K562 (cell line): ENCODE measurements around the gene MYOM1. TPM values are rescaled to one million over a fixed set of nuclear protein-coding genes. Genes with fewer than 3 reads are reported as not detected.

Source experiments
- ATAC-seq: fragments of 200-7000 bp; cut with Tn5 transposase; 3 replicates; pipeline ENCODE4 v1.9.1; 2020; ENCODE audit warnings: moderate library complexity
- BruUV-seq: library from RNA; stranded (reverse); fragments of 400-500 nt; replicated peaks from 2 replicates; lab custom pipeline; 2021; lab: Mats Ljungman, UMichigan
- CTCF ChIA-PET: fragments of 300-600 bp; formaldehyde crosslinking; extraction: SDS; loops from one replicate; lab custom pipeline; 2021; ENCODE audit warnings: low intra/inter-chr PET ratio; lab: Yijun Ruan, JAX
- POLR2A ChIA-PET: fragments of 300-600, 350-650 bp; sonication (Branson Sonifier 250); formaldehyde crosslinking; extraction: SDS; loops from one replicate; lab custom pipeline; 2021; ENCODE audit warnings: antibody characterized with exemption, inconsistent platforms; lab: Yijun Ruan, JAX
- DNase-seq, 4 experiments: peaks; one replicate each; pipeline versions ENCODE4 v3.0.0 to v3.0.0-alpha.2; 2011 to 2018; ENCODE audit warnings: low spot score in 3 of 4, mixed read lengths in 3 of 4; ENCODE audit errors: extremely low read depth in 1 of 4
- FAIRE-seq: peaks from 2 replicates; lab custom pipeline; 2011; peaks lifted over from hg19 to GRCh38; lab: Jason Lieb, UNC
- H2AFZ ChIP-seq: 2 replicates; pipeline ENCODE4 v1.6.0; 2011; ENCODE audit warnings: low read depth, low read length, control low read depth, inconsistent platforms
- H3K27ac ChIP-seq: fragments of 200-600 bp; 3 replicates; pipeline ENCODE4 v1.8.0; 2011; ENCODE audit warnings: low read depth, mild to moderate bottlenecking, control low read depth, inconsistent platforms, low read length, moderate library complexity, mixed read lengths; ENCODE audit errors: extremely low read depth
- H3K27me3 ChIP-seq, 2 experiments: fragments of 300-600 bp in 1 of 2; 2 replicates in 1 of 2; 3 replicates in 1 of 2; pipeline versions ENCODE4 v1.6.0 to v1.8.0; 2011; ENCODE audit warnings: inconsistent platforms in 2 of 2, low read length in 2 of 2, mild to moderate bottlenecking in 1 of 2, mixed read lengths in 1 of 2, moderate library complexity in 1 of 2; ENCODE audit not compliant: control insufficient read depth in 2 of 2, insufficient read depth in 2 of 2
- H3K36me3 ChIP-seq: fragments of 300-600 bp; 3 replicates; pipeline ENCODE4 v1.8.0; 2011; ENCODE audit warnings: mild to moderate bottlenecking, low read length, inconsistent platforms; ENCODE audit not compliant: control insufficient read depth, insufficient read depth
- H3K4me1 ChIP-seq, 2 experiments: fragments of 200-600 bp in 1 of 2; replicated peaks in 1 of 2; 2 replicates in 1 of 2; 3 replicates in 1 of 2; pipeline versions ENCODE4 v1.5.1 to v1.8.0; 2011; ENCODE audit warnings: inconsistent platforms in 2 of 2, low read length in 2 of 2, mild to moderate bottlenecking in 1 of 2, mixed read lengths in 1 of 2, moderate library complexity in 1 of 2; ENCODE audit not compliant: control insufficient read depth in 2 of 2, insufficient read depth in 2 of 2
- H3K4me2 ChIP-seq: 2 replicates; pipeline ENCODE4 v1.6.1; 2011; ENCODE audit warnings: low read length, control low read depth, inconsistent platforms, mixed read lengths; ENCODE audit not compliant: insufficient read depth
- H3K4me3 ChIP-seq: fragments of 200-600 bp; sonication (generic), shearing (Covaris generic); 2 replicates; pipeline ENCODE4 v1.5.1; 2016; ENCODE audit warnings: control low read depth, inconsistent platforms
- H3K79me2 ChIP-seq: fragments of 200-600 bp; 3 replicates; pipeline ENCODE4 v1.8.0; 2011; ENCODE audit warnings: low read length, inconsistent platforms; ENCODE audit not compliant: control insufficient read depth, insufficient read depth
- H3K9ac ChIP-seq, 2 experiments: 2 replicates each; pipeline versions ENCODE4 v1.6.0 to v1.6.1; 2011; ENCODE audit warnings: low read depth in 2 of 2, low read length in 2 of 2, control low read depth in 1 of 2, inconsistent platforms in 1 of 2, mild to moderate bottlenecking in 1 of 2, mixed read lengths in 1 of 2; ENCODE audit not compliant: insufficient read depth in 1 of 2
- H3K9me1 ChIP-seq: one replicate; pipeline ENCODE4 v1.6.0; 2011; ENCODE audit warnings: inconsistent platforms, mild to moderate bottlenecking, low read length, moderate library complexity; ENCODE audit not compliant: control insufficient read depth, insufficient read depth
- H3K9me3 ChIP-seq: replicated peaks from 2 replicates; pipeline ENCODE4 v1.5.1; 2011; ENCODE audit warnings: low read depth, low read length, inconsistent platforms; ENCODE audit not compliant: control insufficient read depth, insufficient read depth
- H4K20me1 ChIP-seq: replicated peaks from 2 replicates; pipeline ENCODE4 v1.6.1; 2011; ENCODE audit warnings: low read length, inconsistent platforms, mixed read lengths; ENCODE audit not compliant: control insufficient read depth, insufficient read depth
- ARID1B ChIP-seq: fragments of 450-650 bp; IDR thresholded peaks from 2 replicates; pipeline ENCODE4 v1.6.1; 2016; ENCODE audit warnings: antibody characterized with exemption, mild to moderate bottlenecking, inconsistent platforms
- HLTF ChIP-seq: fragments of 450-650 bp; IDR thresholded peaks from 2 replicates; pipeline ENCODE4 v1.6.1; 2016
- HNRNPH1 ChIP-seq: fragments of 200-400 bp; formaldehyde crosslinking; optimal IDR thresholded peaks from 2 replicates; pipeline ENCODE3; 2017; ENCODE audit warnings: low read depth, mild to moderate bottlenecking, low read length, moderate library complexity
- TAF9B ChIP-seq: fragments of 450-650 bp; IDR thresholded peaks from 2 replicates; pipeline ENCODE4 v1.6.1; 2018; ENCODE audit warnings: mild to moderate bottlenecking; ENCODE audit not compliant: partially characterized antibody
- ZBTB17 ChIP-seq: fragments of 450-650 bp; formaldehyde crosslinking; IDR thresholded peaks from 2 replicates; pipeline ENCODE4 v1.4.0; 2020; ENCODE audit warnings: mild to moderate bottlenecking
- ZNF217 ChIP-seq: sonication (generic); formaldehyde crosslinking; IDR thresholded peaks from 2 replicates; pipeline ENCODE4 v1.8.0; 2022; ENCODE audit warnings: mild to moderate bottlenecking, missing genetic modification reagents
- WGBS: fragments of 100-300 bp; shearing (Covaris generic); methylation state at CpG from one replicate; pipeline ENCODE4 v1.1.6; 2016; ENCODE audit warnings: low coverage, mixed read lengths; ENCODE audit not compliant: insufficient coverage; ENCODE audit errors: missing lambda C conversion rate; 5-methylcytosine and 5-hydroxymethylcytosine counted together
- in situ Hi-C: fragments of 300-500 bp; cut with MboI; formaldehyde crosslinking; loops from 4 replicates; pipeline ENCODE4 v1.15.0; 2018; ENCODE audit warnings: inconsistent platforms, mixed read lengths
- intact Hi-C: fragments of 100-400 bp; cut with micrococcal nuclease; formaldehyde crosslinking; loops from 2 replicates; pipeline ENCODE4 v1.14.2; 2022
- polyA plus RNA-seq, 8 experiments: library from polyadenylated mRNA; depleted of rRNA in 4 of 8; stranded (reverse) in 5 of 8; unstranded in 3 of 8; fragments of >200 nt; fragmentation: Nextera tagmentation in 2 of 8; fragmentation: Illumina TruSeq in 1 of 8; extraction: Ambion mirVana in 2 of 8; extraction: Trizol in 1 of 8; gene quantifications; 2 replicates each; pipeline versions ENCODE4 v1.2.1 to v1.2.3, GENCODE V29; 2011 to 2014; ENCODE audit warnings: inconsistent platforms in 1 of 8, missing spikeins in 1 of 8
- total RNA-seq, 7 experiments: library from RNA; depleted of rRNA in 6 of 7; stranded (reverse); fragments of >200 nt in 6 of 7; fragmentation: Illumina TruSeq in 2 of 7; extraction: Trizol in 2 of 7; gene quantifications; 2 replicates each; pipeline versions ENCODE4 v1.2.1 to v1.2.3, GENCODE V29; 2011 to 2021; ENCODE audit warnings: low replicate concordance in 1 of 7
- TF ChIP-seq, protein P1 (sequence below): fragments of 250-450 bp; sonication (Bioruptor Pico); IDR thresholded peaks from 2 replicates; pipeline ENCODE4 v1.4.0; 2020; ENCODE audit warnings: mild to moderate bottlenecking
- TF ChIP-seq, protein P2 (sequence below), 2 experiments: IDR thresholded peaks; 2 replicates each; pipeline ENCODE4 v1.6.1; 2012; ENCODE audit warnings: improper control_type of control experiment in 2 of 2, low read depth in 2 of 2, low read length in 2 of 2, borderline replicate concordance in 1 of 2
- TF ChIP-seq, protein P3 (sequence below): fragments of 250-450 bp; sonication (Bioruptor Pico); IDR thresholded peaks from 2 replicates; pipeline ENCODE4 v1.8.0; 2022; ENCODE audit warnings: inconsistent platforms
- TF ChIP-seq, protein P4 (sequence below): fragments of 200-800 bp; sonication (Bioruptor generic); IDR thresholded peaks from 2 replicates; pipeline ENCODE4 v1.6.1; 2017; ENCODE audit warnings: missing genetic modification characterization, missing compliant biosample characterization

MYOM1 gene
- total and polyA plus RNA-seq, 9 of the 15 experiments (the other 6 are each of a cell fraction or from before 2014, with no cell fraction given): 0.01 to 0.62 (median 0.25) TPM

DNA sequence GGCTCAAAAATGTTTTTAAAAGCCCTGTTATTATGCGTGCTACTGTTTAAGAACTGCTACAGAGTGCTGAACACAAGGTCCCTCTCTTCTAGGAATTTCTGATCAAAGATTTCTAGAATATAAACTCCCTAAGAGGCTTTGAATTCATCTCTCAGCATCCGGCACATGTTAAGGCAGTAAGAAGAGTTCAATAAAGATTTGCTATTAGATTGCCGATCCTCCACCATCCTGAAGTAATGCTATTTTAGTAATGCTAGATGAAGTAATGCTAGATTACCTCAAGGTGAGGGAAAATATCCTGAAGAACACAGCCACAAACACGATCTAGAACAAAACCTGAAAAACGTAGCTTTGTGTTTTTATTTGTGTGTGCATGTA is 41.2 kb upstream of the MYOM1 start (continued):
- TF ChIP-seq, protein P1, sequence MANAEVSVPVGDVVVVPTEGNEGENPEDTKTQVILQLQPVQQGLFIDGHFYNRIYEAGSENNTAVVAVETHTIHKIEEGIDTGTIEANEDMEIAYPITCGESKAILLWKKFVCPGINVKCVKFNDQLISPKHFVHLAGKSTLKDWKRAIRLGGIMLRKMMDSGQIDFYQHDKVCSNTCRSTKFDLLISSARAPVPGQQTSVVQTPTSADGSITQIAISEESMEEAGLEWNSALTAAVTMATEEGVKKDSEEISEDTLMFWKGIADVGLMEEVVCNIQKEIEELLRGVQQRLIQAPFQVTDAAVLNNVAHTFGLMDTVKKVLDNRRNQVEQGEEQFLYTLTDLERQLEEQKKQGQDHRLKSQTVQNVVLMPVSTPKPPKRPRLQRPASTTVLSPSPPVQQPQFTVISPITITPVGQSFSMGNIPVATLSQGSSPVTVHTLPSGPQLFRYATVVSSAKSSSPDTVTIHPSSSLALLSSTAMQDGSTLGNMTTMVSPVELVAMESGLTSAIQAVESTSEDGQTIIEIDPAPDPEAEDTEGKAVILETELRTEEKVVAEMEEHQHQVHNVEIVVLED (CRISPR knock-in tag): no peak
- TF ChIP-seq ZBTB17 (CRISPR knock-in tag) (no peak), HNRNPH1 (no peak), HLTF (no peak), ZNF217 (no peak)
- TF ChIP-seq, protein P2, sequence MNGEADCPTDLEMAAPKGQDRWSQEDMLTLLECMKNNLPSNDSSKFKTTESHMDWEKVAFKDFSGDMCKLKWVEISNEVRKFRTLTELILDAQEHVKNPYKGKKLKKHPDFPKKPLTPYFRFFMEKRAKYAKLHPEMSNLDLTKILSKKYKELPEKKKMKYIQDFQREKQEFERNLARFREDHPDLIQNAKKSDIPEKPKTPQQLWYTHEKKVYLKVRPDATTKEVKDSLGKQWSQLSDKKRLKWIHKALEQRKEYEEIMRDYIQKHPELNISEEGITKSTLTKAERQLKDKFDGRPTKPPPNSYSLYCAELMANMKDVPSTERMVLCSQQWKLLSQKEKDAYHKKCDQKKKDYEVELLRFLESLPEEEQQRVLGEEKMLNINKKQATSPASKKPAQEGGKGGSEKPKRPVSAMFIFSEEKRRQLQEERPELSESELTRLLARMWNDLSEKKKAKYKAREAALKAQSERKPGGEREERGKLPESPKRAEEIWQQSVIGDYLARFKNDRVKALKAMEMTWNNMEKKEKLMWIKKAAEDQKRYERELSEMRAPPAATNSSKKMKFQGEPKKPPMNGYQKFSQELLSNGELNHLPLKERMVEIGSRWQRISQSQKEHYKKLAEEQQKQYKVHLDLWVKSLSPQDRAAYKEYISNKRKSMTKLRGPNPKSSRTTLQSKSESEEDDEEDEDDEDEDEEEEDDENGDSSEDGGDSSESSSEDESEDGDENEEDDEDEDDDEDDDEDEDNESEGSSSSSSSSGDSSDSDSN (IDR thresholded peaks at IDR 0.05; ENCODE audit: borderline replicate concordance in 1 of 2, low read depth in 2 of 2, low read length in 2 of 2): no peak

DNA sequence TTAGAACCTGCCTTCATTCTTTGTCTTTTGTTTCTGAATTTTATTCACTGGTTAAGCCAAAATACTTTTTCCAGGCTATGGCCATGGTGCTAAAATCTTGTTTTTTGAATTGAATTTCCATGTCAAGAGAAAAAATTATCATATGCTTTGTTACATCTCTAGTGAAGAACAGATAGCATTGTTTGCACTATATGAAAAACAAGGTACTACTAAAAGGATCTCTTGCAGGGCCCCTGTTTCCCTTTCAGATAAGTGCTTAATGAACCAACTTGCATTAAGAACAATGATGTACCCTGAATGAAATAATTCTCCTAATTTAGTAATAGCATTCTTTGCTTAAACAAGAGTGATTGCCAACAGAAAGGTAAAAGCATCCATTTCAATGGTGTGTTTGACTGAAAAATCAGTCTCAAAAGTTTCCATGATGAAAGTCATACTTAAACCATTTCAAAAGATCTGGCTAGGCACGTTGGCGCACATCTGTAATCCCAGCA is 37.9 kb upstream of the MYOM1 start:
- BruUV-seq: no TSS peak
- H3K9me3 ChIP-seq: no peaks in the 10 kb centered on the region
- DNase-seq (no peak), FAIRE-seq (no peak), ATAC-seq (no peak)
- peaks cover 60% of the 10 kb centered on the region for H3K36me3 ChIP-seq
- POLR2A ChIA-PET: interaction anchor here (1.2 to 4.1 kb wide), 2 partner anchors 11 to 12 kb away, joined by 3 to 33 read pairs; partner anchors contain the start of gene MYL12A
- no peaks in the 10 kb centered on the region for H3K27me3 ChIP-seq
- H3K4me2 ChIP-seq: no peak overlapping the region
- H4K20me1 ChIP-seq: peaks cover 3% of the 10 kb centered on the region; the same call in 1 of the 2 replicates
- H2AFZ ChIP-seq: no peak overlapping the region
- no peak overlapping the region for H3K9ac ChIP-seq
- in situ Hi-C loops: no loop called here
- no peak overlapping the region for H3K4me3 ChIP-seq
- 0 out of 3 replicates have a peak overlapping the region, but pooled peaks have one; percentile 21 for H3K27ac ChIP-seq
- H3K79me2 ChIP-seq: peaks cover 37% of the 10 kb centered on the region
- H3K9me1 ChIP-seq: no peaks in the 10 kb centered on the region
- 86% methylated on average over 2 of the region's 2 CpGs for WGBS
- TF ChIP-seq, protein P3, sequence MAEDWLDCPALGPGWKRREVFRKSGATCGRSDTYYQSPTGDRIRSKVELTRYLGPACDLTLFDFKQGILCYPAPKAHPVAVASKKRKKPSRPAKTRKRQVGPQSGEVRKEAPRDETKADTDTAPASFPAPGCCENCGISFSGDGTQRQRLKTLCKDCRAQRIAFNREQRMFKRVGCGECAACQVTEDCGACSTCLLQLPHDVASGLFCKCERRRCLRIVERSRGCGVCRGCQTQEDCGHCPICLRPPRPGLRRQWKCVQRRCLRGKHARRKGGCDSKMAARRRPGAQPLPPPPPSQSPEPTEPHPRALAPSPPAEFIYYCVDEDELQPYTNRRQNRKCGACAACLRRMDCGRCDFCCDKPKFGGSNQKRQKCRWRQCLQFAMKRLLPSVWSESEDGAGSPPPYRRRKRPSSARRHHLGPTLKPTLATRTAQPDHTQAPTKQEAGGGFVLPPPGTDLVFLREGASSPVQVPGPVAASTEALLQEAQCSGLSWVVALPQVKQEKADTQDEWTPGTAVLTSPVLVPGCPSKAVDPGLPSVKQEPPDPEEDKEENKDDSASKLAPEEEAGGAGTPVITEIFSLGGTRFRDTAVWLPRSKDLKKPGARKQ (CRISPR knock-in tag): peak; percentile 20; the same call in 1 of the 2 replicates
- TF ChIP-seq ARID1B (no peak), TAF9B (no peak)
- TF ChIP-seq, protein P4, sequence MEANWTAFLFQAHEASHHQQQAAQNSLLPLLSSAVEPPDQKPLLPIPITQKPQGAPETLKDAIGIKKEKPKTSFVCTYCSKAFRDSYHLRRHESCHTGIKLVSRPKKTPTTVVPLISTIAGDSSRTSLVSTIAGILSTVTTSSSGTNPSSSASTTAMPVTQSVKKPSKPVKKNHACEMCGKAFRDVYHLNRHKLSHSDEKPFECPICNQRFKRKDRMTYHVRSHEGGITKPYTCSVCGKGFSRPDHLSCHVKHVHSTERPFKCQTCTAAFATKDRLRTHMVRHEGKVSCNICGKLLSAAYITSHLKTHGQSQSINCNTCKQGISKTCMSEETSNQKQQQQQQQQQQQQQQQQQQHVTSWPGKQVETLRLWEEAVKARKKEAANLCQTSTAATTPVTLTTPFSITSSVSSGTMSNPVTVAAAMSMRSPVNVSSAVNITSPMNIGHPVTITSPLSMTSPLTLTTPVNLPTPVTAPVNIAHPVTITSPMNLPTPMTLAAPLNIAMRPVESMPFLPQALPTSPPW (CRISPR knock-in tag): 0 out of 2 replicates have a peak, but pooled peaks have one; percentile 14
- intact Hi-C loops: no loop called here
- peaks cover 9 to 11% of the 10 kb centered on the region in 2 experiments; a peak in 4 of 5 replicates for H3K4me1 ChIP-seq
- CTCF ChIA-PET: no interaction called here
